Liver (tissue), 9 donors: ENCODE results near the gene HEPACAM2. TPM values are rescaled to one million over a fixed set of nuclear protein-coding genes. Genes with fewer than 3 reads are reported as not detected.

Source experiments
- DNase-seq: peaks from one replicate; pipeline ENCODE4 v3.0.0-alpha.2; 2017; ENCODE audit warnings: low spot score
- H3K27ac ChIP-seq, 2 donors: one replicate each; pipeline ENCODE4 v1.7.0; 2013; ENCODE audit warnings: inconsistent platforms in 2 of 2, low read length in 2 of 2, control low read depth in 1 of 2, low read depth in 1 of 2, mild to moderate bottlenecking in 1 of 2
- H3K27me3 ChIP-seq, 4 donors: one replicate each; pipeline versions ENCODE4 v1.6.1 to v1.7.0; 2013; ENCODE audit warnings: low read length in 3 of 4, inconsistent platforms in 1 of 4, mild to moderate bottlenecking in 1 of 4, moderate library complexity in 1 of 4; ENCODE audit not compliant: control insufficient read depth in 4 of 4, insufficient read depth in 4 of 4
- H3K36me3 ChIP-seq, 4 donors: one replicate each; pipeline versions ENCODE4 v1.6.1 to v1.7.0; 2013; ENCODE audit warnings: low read length in 3 of 4, mild to moderate bottlenecking in 3 of 4, low read depth in 1 of 4, moderate library complexity in 1 of 4; ENCODE audit not compliant: control insufficient read depth in 4 of 4, insufficient read depth in 3 of 4
- H3K4me1 ChIP-seq, 4 donors: one replicate each; pipeline versions ENCODE4 v1.6.1 to v1.7.0; 2013; ENCODE audit warnings: low read length in 3 of 4, mild to moderate bottlenecking in 3 of 4, moderate library complexity in 1 of 4; ENCODE audit not compliant: control insufficient read depth in 4 of 4, insufficient read depth in 4 of 4
- H3K4me3 ChIP-seq, 3 donors: one replicate each; pipeline versions ENCODE4 v1.6.1 to v1.7.0; 2013; ENCODE audit warnings: low read length in 3 of 3, control low read depth in 1 of 3, low read depth in 1 of 3, mild to moderate bottlenecking in 1 of 3
- H3K9ac ChIP-seq, 2 donors: one replicate each; pipeline ENCODE4 v1.7.0; 2013; ENCODE audit warnings: low read length in 2 of 2, mild to moderate bottlenecking in 2 of 2, moderate library complexity in 2 of 2, control low read depth in 1 of 2, low read depth in 1 of 2
- H3K9me3 ChIP-seq, 4 donors: one replicate each; pipeline versions ENCODE4 v1.6.1 to v1.7.0; 2013; ENCODE audit warnings: low read length in 3 of 4; ENCODE audit not compliant: control insufficient read depth in 4 of 4
- EGR1 ChIP-seq, 2 donors: IDR thresholded peaks; 2 replicates each; pipeline ENCODE4 v1.6.1; 2016 to 2018; ENCODE audit warnings: antibody characterized with exemption in 2 of 2, low read depth in 2 of 2
- FOXA1 ChIP-seq: IDR thresholded peaks from 2 replicates; pipeline ENCODE4 v1.6.1; 2016; ENCODE audit warnings: antibody characterized with exemption
- GABPA ChIP-seq, 2 donors: IDR thresholded peaks in 1 of 2; conservative IDR thresholded peaks in 1 of 2; 2 replicates each; pipeline ENCODE4 v1.6.1; 2016; ENCODE audit warnings: antibody characterized with exemption in 2 of 2, mild to moderate bottlenecking in 1 of 2, moderate library complexity in 1 of 2
- HNF4A ChIP-seq, 2 donors: conservative IDR thresholded peaks; 2 replicates each; pipeline ENCODE4 v1.6.1; 2016; ENCODE audit warnings: antibody characterized with exemption in 2 of 2, mild to moderate bottlenecking in 2 of 2
- HNF4G ChIP-seq: IDR thresholded peaks from 2 replicates; pipeline ENCODE4 v1.6.1; 2016; ENCODE audit warnings: antibody characterized with exemption
- JUND ChIP-seq, 2 donors: IDR thresholded peaks; 2 replicates each; pipeline ENCODE4 v1.6.1; 2016; ENCODE audit warnings: antibody characterized with exemption in 2 of 2
- NR2F2 ChIP-seq: IDR thresholded peaks from 2 replicates; pipeline ENCODE4 v1.6.1; 2016; ENCODE audit warnings: antibody characterized with exemption
- RXRA ChIP-seq, 2 donors: IDR thresholded peaks; 2 replicates each; pipeline ENCODE4 v1.6.1; 2017 to 2018; ENCODE audit warnings: antibody characterized with exemption in 2 of 2, mild to moderate bottlenecking in 1 of 2
- SP1 ChIP-seq: IDR thresholded peaks from 2 replicates; pipeline ENCODE4 v1.6.1; 2018; ENCODE audit warnings: antibody characterized with exemption, mild to moderate bottlenecking
- TAF1 ChIP-seq: conservative IDR thresholded peaks from 2 replicates; pipeline ENCODE4 v1.6.1; 2016; ENCODE audit warnings: antibody characterized with exemption, mild to moderate bottlenecking
- YY1 ChIP-seq: IDR thresholded peaks from 2 replicates; pipeline ENCODE4 v1.6.1; 2016; ENCODE audit warnings: antibody characterized with exemption, mild to moderate bottlenecking
- WGBS: extraction: QIAGEN DNeasy Blood & Tissue Kit; methylation state at CpG from one replicate; pipeline ENCODE4 v1.1.7; 2013; 5-methylcytosine and 5-hydroxymethylcytosine counted together
- polyA plus RNA-seq, 2 donors: library from polyadenylated mRNA; stranded (reverse) in 1 of 2; unstranded in 1 of 2; fragments of 200-250 nt in 1 of 2; fragments of >200 nt in 1 of 2; fragmentation: Nextera tagmentation in 1 of 2; extraction: Ambion mirVana in 1 of 2; gene quantifications; one replicate each; pipeline versions ENCODE4 v1.2.1 to v1.2.3, GENCODE V29; 2013 to 2015
- total RNA-seq, 2 donors: library from RNA; depleted of rRNA; stranded (reverse); fragments of >200 nt; gene quantifications; one replicate each; pipeline ENCODE4 v1.2.3, GENCODE V29; 2014
- TF ChIP-seq, protein P1 (sequence below): IDR thresholded peaks from 2 replicates; pipeline ENCODE4 v1.6.1; 2016; ENCODE audit warnings: antibody characterized with exemption
- TF ChIP-seq, protein P2 (sequence below): fragments of 150-350 bp; IDR thresholded peaks from 2 replicates; pipeline ENCODE4 v1.5.1; 2017; ENCODE audit warnings: improper control_type of control experiment, low read depth, low read length; ENCODE audit not compliant: missing input control
- TF ChIP-seq, protein P3 (sequence below): IDR thresholded peaks from 2 replicates; pipeline ENCODE4 v1.6.1; 2016; ENCODE audit warnings: antibody characterized with exemption
- TF ChIP-seq, protein P4 (sequence below): IDR thresholded peaks from 2 replicates; pipeline ENCODE4 v1.6.1; 2016; ENCODE audit warnings: antibody characterized with exemption, mild to moderate bottlenecking
- donor health status: healthy.
- donor health status: healthy.
- donor health status: healthy.
- donor health status: healthy.
- donor health status: healthy.

HEPACAM2 gene
- total and polyA plus RNA-seq, 4 donors = 4.4 TPM; not detected in 3

DNA sequence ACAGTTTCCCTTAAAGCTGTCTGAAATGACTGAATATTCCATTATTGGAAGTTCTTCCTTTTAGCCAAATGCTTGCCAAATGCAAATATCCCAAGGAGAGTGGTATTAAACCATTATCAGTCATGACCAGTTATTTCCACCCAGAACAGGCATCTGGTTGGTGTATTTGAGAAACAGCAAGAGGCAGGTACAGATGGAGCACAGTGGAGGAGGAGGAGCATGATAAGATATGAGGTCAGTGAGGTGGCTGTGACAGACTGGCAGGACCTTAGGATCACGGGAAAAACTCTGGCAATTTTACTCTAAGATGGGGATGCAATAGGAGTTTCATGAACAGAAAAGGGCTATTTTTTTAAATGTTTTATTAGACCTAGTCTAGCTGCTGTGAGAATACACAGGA lies 6.4 kb downstream of the HEPACAM2 start:
- H3K27ac ChIP-seq = no peak overlapping the region
- no peaks in the 10 kb centered on the region for H3K9me3 ChIP-seq
- no peak for TF ChIP-seq FOXA1
- TF ChIP-seq, protein P1, sequence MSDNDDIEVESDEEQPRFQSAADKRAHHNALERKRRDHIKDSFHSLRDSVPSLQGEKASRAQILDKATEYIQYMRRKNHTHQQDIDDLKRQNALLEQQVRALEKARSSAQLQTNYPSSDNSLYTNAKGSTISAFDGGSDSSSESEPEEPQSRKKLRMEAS = no peak
- TF ChIP-seq YY1 = no peak
- no peak for TF ChIP-seq HNF4G
- TF ChIP-seq, protein P2, sequence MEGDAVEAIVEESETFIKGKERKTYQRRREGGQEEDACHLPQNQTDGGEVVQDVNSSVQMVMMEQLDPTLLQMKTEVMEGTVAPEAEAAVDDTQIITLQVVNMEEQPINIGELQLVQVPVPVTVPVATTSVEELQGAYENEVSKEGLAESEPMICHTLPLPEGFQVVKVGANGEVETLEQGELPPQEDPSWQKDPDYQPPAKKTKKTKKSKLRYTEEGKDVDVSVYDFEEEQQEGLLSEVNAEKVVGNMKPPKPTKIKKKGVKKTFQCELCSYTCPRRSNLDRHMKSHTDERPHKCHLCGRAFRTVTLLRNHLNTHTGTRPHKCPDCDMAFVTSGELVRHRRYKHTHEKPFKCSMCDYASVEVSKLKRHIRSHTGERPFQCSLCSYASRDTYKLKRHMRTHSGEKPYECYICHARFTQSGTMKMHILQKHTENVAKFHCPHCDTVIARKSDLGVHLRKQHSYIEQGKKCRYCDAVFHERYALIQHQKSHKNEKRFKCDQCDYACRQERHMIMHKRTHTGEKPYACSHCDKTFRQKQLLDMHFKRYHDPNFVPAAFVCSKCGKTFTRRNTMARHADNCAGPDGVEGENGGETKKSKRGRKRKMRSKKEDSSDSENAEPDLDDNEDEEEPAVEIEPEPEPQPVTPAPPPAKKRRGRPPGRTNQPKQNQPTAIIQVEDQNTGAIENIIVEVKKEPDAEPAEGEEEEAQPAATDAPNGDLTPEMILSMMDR = no peak
- no peak for TF ChIP-seq RXRA (IDR thresholded peaks at IDR 0.05)
- no peak for TF ChIP-seq HNF4A (conservative IDR thresholded peaks at IDR 0.05)
- no peak for TF ChIP-seq EGR1 (IDR thresholded peaks at IDR 0.05; ENCODE audit: low read depth in 2 of 2)
- no peak for TF ChIP-seq GABPA (IDR thresholded peaks at IDR 0.05 in 1 of 2, conservative IDR thresholded peaks at IDR 0.05 in 1 of 2)
- TF ChIP-seq, protein P3, sequence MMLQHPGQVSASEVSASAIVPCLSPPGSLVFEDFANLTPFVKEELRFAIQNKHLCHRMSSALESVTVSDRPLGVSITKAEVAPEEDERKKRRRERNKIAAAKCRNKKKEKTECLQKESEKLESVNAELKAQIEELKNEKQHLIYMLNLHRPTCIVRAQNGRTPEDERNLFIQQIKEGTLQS = no peak
- no peak for TF ChIP-seq TAF1
- TF ChIP-seq JUND (IDR thresholded peaks at IDR 0.05) = no peak
- TF ChIP-seq, protein P4, sequence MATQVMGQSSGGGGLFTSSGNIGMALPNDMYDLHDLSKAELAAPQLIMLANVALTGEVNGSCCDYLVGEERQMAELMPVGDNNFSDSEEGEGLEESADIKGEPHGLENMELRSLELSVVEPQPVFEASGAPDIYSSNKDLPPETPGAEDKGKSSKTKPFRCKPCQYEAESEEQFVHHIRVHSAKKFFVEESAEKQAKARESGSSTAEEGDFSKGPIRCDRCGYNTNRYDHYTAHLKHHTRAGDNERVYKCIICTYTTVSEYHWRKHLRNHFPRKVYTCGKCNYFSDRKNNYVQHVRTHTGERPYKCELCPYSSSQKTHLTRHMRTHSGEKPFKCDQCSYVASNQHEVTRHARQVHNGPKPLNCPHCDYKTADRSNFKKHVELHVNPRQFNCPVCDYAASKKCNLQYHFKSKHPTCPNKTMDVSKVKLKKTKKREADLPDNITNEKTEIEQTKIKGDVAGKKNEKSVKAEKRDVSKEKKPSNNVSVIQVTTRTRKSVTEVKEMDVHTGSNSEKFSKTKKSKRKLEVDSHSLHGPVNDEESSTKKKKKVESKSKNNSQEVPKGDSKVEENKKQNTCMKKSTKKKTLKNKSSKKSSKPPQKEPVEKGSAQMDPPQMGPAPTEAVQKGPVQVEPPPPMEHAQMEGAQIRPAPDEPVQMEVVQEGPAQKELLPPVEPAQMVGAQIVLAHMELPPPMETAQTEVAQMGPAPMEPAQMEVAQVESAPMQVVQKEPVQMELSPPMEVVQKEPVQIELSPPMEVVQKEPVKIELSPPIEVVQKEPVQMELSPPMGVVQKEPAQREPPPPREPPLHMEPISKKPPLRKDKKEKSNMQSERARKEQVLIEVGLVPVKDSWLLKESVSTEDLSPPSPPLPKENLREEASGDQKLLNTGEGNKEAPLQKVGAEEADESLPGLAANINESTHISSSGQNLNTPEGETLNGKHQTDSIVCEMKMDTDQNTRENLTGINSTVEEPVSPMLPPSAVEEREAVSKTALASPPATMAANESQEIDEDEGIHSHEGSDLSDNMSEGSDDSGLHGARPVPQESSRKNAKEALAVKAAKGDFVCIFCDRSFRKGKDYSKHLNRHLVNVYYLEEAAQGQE = no peak
- no peak for TF ChIP-seq NR2F2
- no peak for TF ChIP-seq SP1
- 51% methylated on average over 1 of the region's 1 CpG for WGBS
- no peak overlapping the region for H3K4me3 ChIP-seq
- no peaks in the 10 kb centered on the region for H3K4me1 ChIP-seq
- DNase-seq = no peak
- H3K9ac ChIP-seq = no peak overlapping the region
- H3K27me3 ChIP-seq = peaks cover 0 to 4% (median 1%) of the 10 kb centered on the region in 4 donors
- no peaks in the 10 kb centered on the region for H3K36me3 ChIP-seq

DNA sequence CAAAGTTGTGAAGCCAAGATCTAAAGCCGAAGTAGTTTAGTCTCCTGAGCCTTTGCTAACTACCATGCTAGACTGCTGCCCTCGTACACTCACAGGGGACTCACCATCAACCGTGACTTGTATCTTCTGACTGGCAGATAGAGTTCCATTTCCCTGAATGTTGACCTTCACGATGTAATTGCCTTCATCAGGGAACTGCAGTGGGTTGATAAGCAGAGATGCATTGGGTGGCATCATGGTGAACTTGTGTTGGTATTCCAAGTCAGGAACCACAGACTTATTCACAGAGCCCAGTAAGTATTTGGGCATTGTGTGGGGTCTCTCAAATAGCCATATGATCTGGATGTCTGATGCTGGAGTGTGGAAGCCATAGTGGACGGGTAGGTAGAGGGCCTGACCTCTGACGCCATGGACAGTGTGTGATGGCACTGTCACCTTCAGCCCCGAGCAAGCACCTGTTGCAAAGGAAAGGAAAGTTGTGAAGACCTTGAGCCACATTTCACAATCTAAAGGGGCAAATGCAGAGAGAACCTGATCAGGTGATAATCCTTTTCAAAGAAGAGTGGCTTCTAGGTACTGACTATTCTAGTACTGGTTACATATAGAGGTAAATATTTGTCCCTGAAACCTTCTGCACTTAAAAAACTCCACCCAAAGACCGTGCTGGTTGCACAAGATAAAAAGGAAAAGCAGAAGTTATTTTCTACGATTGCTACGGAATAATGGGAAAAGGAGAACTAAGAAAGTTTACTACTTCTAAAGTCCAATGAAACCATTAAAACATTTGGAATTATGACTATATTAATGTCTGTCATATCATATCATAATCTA lies 7.1 kb downstream of the HEPACAM2 start:
- peaks cover 0 to 5% (median 1%) of the 10 kb centered on the region in 4 donors for H3K27me3 ChIP-seq
- peak; percentile 37 for DNase-seq
- no peak overlapping the region for H3K27ac ChIP-seq
- no peaks in the 10 kb centered on the region for H3K4me1 ChIP-seq
- WGBS = 67% methylated on average over 10 of the region's 10 CpGs
- no peaks in the 10 kb centered on the region for H3K36me3 ChIP-seq
- no peaks in the 10 kb centered on the region for H3K9me3 ChIP-seq
- no peak overlapping the region for H3K9ac ChIP-seq
- TF ChIP-seq GABPA (IDR thresholded peaks at IDR 0.05 in 1 of 2, conservative IDR thresholded peaks at IDR 0.05 in 1 of 2) (no peak), TAF1 (no peak), FOXA1 (no peak)
- TF ChIP-seq, protein P1 = no peak
- TF ChIP-seq, protein P2 = no peak
- no peak overlapping the region for H3K4me3 ChIP-seq
